PC-3 (cell line): ENCODE measurements around the gene EFCAB14.

Experiments used
- CTCF ChIP-seq: fragments of 300-600 bp; sonication (generic); conservative IDR thresholded peaks from 2 replicates; pipeline ENCODE4 v1.5.1; 2017; ENCODE audit warnings: antibody characterized with exemption, low read depth, mild to moderate bottlenecking, low read length
- EZH2 ChIP-seq: fragments of 300-600 bp; sonication (generic); IDR thresholded peaks from one replicate; pipeline ENCODE4 v1.6.1; 2017; ENCODE audit warnings: antibody characterized with exemption, mild to moderate bottlenecking, low read length; ENCODE audit not compliant: unreplicated experiment
- EZH2phosphoT487 ChIP-seq: fragments of 300-600 bp; sonication (generic); IDR thresholded peaks from 2 replicates; pipeline ENCODE4 v1.6.1; 2018; ENCODE audit warnings: mild to moderate bottlenecking, antibody characterized with exemption, low read length, borderline replicate concordance

- TF ChIP-seq CTCF (no peak), EZH2 (no peak), EZH2phosphoT487 (no peak)
Observed at GRCh38 chr1:46690931-46691421, 27.9 kb downstream of the EFCAB14 start.
